SK-N-SH (cell line): ENCODE results near the gene SLC1A7.

ENCODE experiments used
- EP300 ChIP-seq, 2 experiments: IDR thresholded peaks; 2 replicates each; pipeline versions ENCODE4 v1.4.0 to v1.6.1; 2012; ENCODE audit warnings: borderline replicate concordance in 1 of 2, low read depth in 1 of 2, low read length in 1 of 2
- RCOR1 ChIP-seq: fragments of 150-350 bp; IDR thresholded peaks from 2 replicates; pipeline ENCODE4 v1.6.1; 2017; ENCODE audit warnings: antibody characterized with exemption, low read length
- TF ChIP-seq, protein P1 (sequence below): fragments of 200-600 bp; sonication (generic); IDR thresholded peaks from 2 replicates; pipeline ENCODE4 v1.6.1; 2017; ENCODE audit warnings: antibody characterized with exemption, mild to moderate bottlenecking, moderate library complexity

DNA sequence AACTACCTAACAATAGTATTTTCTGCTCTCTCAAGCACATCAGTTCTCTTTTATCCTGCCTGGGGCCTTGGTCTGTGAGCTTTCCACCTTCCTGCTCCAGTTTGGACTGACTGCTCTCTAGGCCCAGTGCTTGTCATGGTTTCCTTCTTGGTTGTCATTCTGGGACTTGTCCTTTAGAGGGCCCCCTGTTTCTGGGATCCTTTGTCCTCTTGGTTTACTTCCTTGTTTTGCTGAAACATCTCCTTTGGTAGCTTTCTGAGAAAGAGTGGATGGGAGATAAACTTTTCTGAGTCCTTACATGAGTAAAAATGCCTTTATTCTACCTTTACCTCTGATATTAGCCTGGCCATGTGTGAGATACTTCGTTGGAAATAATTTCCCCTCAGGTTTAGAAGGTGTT lies 4.7 kb downstream of the SLC1A7 start:
- TF ChIP-seq, protein P1, sequence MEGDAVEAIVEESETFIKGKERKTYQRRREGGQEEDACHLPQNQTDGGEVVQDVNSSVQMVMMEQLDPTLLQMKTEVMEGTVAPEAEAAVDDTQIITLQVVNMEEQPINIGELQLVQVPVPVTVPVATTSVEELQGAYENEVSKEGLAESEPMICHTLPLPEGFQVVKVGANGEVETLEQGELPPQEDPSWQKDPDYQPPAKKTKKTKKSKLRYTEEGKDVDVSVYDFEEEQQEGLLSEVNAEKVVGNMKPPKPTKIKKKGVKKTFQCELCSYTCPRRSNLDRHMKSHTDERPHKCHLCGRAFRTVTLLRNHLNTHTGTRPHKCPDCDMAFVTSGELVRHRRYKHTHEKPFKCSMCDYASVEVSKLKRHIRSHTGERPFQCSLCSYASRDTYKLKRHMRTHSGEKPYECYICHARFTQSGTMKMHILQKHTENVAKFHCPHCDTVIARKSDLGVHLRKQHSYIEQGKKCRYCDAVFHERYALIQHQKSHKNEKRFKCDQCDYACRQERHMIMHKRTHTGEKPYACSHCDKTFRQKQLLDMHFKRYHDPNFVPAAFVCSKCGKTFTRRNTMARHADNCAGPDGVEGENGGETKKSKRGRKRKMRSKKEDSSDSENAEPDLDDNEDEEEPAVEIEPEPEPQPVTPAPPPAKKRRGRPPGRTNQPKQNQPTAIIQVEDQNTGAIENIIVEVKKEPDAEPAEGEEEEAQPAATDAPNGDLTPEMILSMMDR: no peak; the same call in 1 of the 2 replicates
- TF ChIP-seq RCOR1 (no peak), EP300 (IDR thresholded peaks at IDR 0.05; ENCODE audit: borderline replicate concordance in 1 of 2, low read depth in 1 of 2, low read length in 1 of 2) (no peak)
